Fibroblast of mammary gland (primary cell): ENCODE results near the gene ZFYVE16.
"Not testable (repeated sequence)": the region's sequence is repeated elsewhere in the genome, so short reads cannot be mapped to it uniquely, and the experiment has no call there.

Experiments used
- DNase-seq: peaks from one replicate; pipeline ENCODE4 v3.0.0-alpha.2; 2010; ENCODE audit warnings: low read depth
- H3K4me3 ChIP-seq: 2 replicates; pipeline ENCODE4 v1.5.1; 2011; ENCODE audit warnings: low read depth, mild to moderate bottlenecking, low read length, moderate library complexity; ENCODE audit not compliant: control insufficient read depth
- TF ChIP-seq, protein P1 (sequence below): conservative IDR thresholded peaks from 2 replicates; pipeline ENCODE4 v1.5.1; 2011; ENCODE audit warnings: low read depth, low read length, inconsistent platforms; ENCODE audit not compliant: control insufficient read depth, insufficient read depth

ZFYVE16 gene

DNA sequence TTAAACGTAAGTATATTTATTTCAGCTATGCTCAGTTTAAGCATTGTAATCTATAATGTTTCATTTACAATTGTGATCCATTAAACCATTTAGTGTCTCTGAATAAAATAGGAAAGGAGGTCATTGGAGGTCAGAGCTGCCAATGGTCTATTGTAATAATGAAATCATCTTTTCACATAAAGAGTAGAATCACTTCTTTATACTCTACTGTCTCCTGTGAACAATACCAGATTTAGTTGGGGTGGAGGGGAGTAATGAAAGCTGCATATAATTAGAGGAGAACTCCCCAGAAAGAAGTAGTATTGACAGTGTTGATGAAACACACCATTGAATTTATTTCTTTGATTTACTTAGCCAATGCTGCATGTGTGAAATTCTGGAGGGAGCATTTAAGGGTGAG, 35.1 kb upstream of the ZFYVE16 start:
- TF ChIP-seq, protein P1, sequence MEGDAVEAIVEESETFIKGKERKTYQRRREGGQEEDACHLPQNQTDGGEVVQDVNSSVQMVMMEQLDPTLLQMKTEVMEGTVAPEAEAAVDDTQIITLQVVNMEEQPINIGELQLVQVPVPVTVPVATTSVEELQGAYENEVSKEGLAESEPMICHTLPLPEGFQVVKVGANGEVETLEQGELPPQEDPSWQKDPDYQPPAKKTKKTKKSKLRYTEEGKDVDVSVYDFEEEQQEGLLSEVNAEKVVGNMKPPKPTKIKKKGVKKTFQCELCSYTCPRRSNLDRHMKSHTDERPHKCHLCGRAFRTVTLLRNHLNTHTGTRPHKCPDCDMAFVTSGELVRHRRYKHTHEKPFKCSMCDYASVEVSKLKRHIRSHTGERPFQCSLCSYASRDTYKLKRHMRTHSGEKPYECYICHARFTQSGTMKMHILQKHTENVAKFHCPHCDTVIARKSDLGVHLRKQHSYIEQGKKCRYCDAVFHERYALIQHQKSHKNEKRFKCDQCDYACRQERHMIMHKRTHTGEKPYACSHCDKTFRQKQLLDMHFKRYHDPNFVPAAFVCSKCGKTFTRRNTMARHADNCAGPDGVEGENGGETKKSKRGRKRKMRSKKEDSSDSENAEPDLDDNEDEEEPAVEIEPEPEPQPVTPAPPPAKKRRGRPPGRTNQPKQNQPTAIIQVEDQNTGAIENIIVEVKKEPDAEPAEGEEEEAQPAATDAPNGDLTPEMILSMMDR = no peak
- no peak overlapping the region for H3K4me3 ChIP-seq
- DNase-seq = no peak

DNA sequence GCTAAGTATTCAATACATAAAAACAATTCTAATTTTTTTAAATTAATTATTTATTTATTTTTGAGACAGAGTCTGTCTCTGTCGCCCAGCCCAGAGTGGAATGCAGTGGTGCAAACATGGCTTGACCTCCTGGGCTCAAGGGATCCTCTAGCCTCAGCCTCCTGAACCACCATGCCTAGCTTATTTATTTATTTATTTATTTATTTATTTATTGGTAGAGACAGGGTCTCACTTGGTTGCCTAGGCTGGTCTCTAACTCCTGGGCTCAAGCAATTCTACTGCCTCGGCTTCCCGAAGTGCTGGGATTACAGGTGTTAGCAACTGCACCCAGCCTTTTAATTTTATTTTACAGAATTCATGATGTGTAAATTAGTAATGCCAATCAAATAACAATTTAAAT, 33.7 kb upstream of the ZFYVE16 start:
- DNase-seq = no peak
- TF ChIP-seq, protein P1 = no peak
- no peak overlapping the region for H3K4me3 ChIP-seq

DNA sequence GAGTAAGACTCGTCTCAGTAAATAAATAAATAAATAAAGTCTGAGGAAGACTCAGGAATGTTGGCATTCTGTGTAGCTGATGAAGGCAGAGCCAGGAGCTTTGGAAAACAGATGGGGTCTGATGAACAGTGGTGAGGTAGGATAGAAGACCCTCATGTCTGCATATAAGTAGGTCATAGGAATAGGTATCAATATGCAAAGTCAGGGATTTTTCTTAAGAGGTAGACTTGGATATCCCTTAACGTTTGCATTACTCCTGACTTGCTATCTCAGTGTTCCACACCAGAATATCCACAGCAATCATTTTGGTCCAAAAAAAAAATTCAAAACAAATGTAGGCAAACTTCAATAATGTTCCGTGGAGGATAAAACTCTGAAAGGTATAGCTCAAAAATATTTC, 31.3 kb upstream of the ZFYVE16 start:
- TF ChIP-seq, protein P1 = no peak
- no peak overlapping the region for H3K4me3 ChIP-seq
- no peak for DNase-seq

DNA sequence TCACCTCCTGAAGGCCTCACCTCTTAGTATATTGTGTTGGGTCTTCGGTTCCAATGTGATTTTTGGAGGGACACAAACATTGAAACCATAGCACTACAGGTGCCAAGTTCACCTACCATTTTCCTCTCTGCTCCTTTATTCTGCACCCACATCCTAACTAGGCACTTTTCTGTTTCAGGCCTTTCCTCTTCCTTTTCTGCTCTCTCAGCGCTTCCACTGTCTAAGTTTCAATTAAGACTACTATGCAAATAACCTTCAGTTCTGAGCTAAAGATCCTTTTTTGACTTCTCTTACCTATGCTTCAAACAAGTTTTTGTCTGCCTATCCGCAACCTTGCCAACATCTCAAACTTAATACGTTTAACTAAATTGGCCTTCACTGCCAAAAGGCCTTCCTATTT, 25.4 kb upstream of the ZFYVE16 start:
- TF ChIP-seq, protein P1 = no peak
- no peak overlapping the region for H3K4me3 ChIP-seq
- DNase-seq = no peak

DNA sequence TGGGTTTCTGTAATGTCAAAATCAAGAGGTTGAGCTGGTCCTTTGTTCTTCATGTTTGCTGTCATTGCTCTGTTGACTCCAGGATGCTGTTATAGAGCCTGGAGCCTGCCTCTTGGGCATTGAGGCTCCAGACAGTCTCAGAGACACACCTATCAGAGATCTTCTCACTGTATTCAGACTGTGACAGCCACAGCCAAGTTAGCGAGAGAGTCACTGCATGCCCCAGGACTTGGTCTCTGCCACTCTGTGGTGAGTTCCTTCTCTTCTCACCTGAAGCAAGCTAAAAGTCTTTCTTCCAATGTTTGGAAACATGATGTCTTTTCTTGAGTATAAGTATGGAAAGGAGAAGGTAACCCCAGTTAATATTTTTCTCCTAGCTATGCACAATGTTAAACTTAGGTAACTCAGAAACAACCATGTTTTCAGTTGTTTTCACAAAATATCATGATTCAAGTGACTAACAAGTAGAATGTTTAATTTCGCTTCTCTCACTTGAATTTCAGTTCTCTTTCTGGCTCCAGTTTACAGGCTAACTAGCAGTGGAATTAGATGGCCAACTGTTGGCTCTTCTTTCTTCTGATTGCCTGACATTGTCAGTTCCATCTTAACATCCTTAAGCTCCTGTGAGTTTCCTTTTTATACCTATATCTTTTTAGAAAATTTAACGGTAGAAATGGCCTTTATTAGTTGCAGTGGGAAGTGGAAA, 20.6 kb upstream of the ZFYVE16 start:
- no peak overlapping the region for H3K4me3 ChIP-seq
- DNase-seq = no peak
- TF ChIP-seq, protein P1 = no peak

DNA sequence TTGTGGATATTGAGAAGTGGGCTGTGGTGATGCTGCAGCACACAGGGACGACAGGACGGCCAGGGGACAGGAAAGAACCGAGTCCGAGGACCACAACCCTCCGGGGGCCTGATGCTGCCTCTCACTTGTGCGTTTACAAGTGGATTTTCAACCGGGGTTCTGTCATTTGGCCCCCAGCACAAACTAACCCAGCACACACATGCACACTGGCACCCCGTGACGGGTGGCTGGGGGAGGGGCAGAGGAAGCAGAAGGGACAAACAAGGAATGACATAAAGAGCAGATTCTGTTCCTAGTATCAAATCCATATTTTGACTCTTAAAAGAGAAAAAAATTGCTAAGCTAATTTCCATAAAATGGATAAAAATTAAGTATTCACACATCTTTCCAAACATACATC, 18.3 kb upstream of the ZFYVE16 start:
- no peak for DNase-seq
- TF ChIP-seq, protein P1 = no peak
- no peak overlapping the region for H3K4me3 ChIP-seq

DNA sequence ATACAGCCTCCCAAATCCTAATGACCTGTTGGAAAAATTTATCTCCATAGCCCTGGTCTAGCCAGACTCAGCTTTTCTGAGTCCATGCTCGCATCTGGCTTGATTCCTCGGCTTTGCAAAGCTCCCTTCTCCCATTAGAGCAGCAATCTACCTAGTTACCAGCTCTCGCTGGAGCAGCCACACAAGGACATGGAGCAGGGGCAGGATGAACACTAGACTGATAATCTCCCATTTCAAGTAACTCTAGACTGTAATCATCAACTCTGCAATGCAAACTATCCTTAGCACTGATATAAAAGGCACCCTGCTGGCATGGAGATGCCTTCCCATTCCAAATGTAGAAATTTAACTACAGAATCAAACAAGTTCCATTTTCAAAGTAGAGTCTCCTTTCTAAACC, 17.5 kb upstream of the ZFYVE16 start:
- not testable (repeated sequence) for DNase-seq, H3K4me3 ChIP-seq

DNA sequence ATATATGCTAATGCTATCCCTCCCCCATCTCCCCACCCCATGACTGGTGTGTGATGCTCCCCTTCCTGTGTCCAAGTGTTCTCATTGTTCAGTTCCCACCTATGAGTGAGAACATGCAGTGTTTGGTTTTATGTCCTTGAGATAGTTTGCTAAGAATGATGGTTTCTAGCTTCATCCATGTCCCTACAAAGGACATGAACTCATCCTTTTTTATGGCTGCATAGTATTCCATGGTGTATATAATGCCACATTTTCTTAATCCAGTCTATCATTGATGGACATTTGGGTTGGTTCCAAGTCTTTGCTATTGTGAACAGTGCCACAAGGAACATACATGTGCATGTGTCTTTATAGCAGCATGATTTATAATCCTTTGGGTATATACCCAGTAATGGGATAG, 16.6 kb upstream of the ZFYVE16 start:
- DNase-seq, H3K4me3 ChIP-seq: not testable (repeated sequence)
